Testis (tissue), 2 donors: Measurements from ENCODE around the gene GRID2.

Experiments used
- CTCF ChIP-seq, 3 experiments: fragments of 450-650 bp in 2 of 3; fragments of 200-600 bp in 1 of 3; sonication (generic) in 1 of 3; IDR thresholded peaks; one replicate each; pipeline ENCODE4 v1.5.1; 2016 to 2019; ENCODE audit warnings: antibody characterized with exemption in 3 of 3, mild to moderate bottlenecking in 2 of 3, moderate library complexity in 1 of 3
- POLR2A ChIP-seq: fragments of 450-650 bp; IDR thresholded peaks from one replicate; pipeline ENCODE4 v1.6.1; 2017; ENCODE audit warnings: antibody characterized with exemption, mild to moderate bottlenecking, moderate library complexity

DNA sequence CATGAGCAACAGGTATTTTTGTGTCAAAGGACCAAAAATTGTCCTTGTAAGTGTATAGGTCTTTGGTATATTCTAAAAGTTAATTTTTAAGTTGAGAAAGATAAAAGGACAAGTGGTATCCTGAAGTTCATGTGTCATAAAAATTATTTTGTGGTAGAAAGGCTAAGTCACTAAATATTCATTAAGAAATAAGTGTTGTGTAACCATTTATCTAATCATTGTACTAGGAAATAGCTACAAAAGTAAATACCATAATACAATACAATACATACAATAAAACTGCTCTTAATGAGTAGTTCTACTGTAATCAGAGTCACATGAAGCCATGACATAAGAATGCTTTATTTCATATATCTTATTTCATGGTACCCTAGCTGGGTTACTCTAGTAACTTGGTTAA lies 1442.3 kb downstream of the GRID2 start:
- TF ChIP-seq CTCF (IDR thresholded peaks at IDR 0.05) (no peak), POLR2A (no peak)
